Measurements from ENCODE around the gene NPNT. TPM values are rescaled to one million over a fixed set of nuclear protein-coding genes. Genes with fewer than 3 reads are reported as not detected.
A peak's percentile ranks its signal among the peaks of the same experiment; 100 is the strongest.

Gene NPNT
- total RNA-seq, 2 donors from 2014 or later: 5.5 to 10.5 TPM

DNA sequence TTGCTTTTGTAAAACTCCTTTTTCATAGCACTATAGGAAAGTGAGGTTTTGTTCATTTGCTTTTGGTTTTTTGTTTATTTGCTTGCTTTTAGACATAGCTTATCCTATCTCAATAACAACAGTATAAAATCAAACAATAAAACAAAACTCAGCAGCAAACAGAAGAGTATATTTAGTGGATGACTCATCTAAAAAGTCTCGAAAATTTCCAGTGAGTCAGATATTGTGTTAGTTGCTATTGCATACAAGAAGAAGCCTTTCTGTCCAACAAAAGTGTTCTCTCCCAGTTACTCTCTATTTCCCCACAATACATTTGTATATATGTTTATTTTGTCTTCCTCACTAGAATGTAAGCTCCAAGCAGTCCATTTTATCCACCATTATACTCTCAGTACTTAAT, 36.0 kb upstream of the NPNT start:
- no peak for DNase-seq (ENCODE audit: low spot score)
- Histone ChIP-seq H3K36me3 (no peaks in the 10 kb centered on the region), H3K4me3 (no peak overlapping the region), H3K27ac (no peak overlapping the region), H3K27me3 (no peaks in the 10 kb centered on the region), H3K9me3 (peaks cover 0 to 9% of the 10 kb centered on the region in 2 donors), H3K4me1 (no peaks in the 10 kb centered on the region)
- TF ChIP-seq, protein P1, sequence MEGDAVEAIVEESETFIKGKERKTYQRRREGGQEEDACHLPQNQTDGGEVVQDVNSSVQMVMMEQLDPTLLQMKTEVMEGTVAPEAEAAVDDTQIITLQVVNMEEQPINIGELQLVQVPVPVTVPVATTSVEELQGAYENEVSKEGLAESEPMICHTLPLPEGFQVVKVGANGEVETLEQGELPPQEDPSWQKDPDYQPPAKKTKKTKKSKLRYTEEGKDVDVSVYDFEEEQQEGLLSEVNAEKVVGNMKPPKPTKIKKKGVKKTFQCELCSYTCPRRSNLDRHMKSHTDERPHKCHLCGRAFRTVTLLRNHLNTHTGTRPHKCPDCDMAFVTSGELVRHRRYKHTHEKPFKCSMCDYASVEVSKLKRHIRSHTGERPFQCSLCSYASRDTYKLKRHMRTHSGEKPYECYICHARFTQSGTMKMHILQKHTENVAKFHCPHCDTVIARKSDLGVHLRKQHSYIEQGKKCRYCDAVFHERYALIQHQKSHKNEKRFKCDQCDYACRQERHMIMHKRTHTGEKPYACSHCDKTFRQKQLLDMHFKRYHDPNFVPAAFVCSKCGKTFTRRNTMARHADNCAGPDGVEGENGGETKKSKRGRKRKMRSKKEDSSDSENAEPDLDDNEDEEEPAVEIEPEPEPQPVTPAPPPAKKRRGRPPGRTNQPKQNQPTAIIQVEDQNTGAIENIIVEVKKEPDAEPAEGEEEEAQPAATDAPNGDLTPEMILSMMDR (IDR thresholded peaks at IDR 0.05): no peak

DNA sequence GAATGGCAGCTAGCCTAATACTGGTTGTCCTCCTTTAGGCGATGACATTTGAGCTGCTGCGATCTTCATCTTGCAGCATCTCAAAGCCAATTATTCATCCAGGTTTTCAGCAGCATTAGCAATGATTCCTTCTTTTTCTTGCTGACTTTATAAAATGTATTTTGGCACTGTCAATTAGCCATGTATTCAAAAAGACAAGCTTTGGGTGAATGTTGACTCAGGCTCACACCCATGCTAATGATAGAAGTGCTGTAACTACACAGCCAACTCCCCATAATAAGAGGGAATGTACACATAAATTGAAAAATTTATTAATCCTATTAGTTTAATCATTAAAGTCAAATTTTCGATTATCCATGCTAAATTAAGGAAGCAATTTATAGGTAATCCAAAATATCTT, 24.3 kb upstream of the NPNT start:
- DNase-seq (ENCODE audit: low spot score): no peak
- H3K36me3 ChIP-seq: no peaks in the 10 kb centered on the region
- no peak overlapping the region for H3K27ac ChIP-seq
- TF ChIP-seq, protein P1 (IDR thresholded peaks at IDR 0.05): no peak
- H3K9me3 ChIP-seq: peaks cover 0 to 2% of the 10 kb centered on the region in 2 donors
- H3K27me3 ChIP-seq: no peaks in the 10 kb centered on the region
- peaks cover 5 to 11% of the 10 kb centered on the region in 2 donors for H3K4me1 ChIP-seq
- no peak overlapping the region for H3K4me3 ChIP-seq

DNA sequence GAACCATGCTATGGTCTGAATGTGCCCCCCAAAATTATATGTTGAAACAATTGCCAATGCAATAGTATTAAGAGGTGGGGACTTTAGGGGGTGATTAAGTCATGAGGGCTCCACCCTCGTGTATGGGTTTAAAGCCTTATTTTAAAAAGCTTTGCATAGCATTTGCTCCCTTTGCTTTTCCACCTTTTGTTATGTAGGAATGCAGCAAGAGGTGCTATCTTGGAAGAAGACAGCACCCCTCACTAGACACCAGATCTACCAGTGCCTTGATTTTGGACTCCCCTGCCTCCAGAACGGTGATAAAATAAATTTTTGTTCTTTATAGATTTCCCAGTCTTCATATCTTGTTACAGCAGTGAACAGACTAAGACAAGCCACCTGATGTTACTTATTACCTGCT, 23.3 kb upstream of the NPNT start:
- no peak overlapping the region for H3K4me3 ChIP-seq
- H3K36me3 ChIP-seq: no peaks in the 10 kb centered on the region
- DNase-seq (ENCODE audit: low spot score): no peak
- peaks cover 5 to 11% of the 10 kb centered on the region in 2 donors for H3K4me1 ChIP-seq
- no peak overlapping the region for H3K27ac ChIP-seq
- TF ChIP-seq, protein P1 (IDR thresholded peaks at IDR 0.05): no peak
- peaks cover 0 to 2% of the 10 kb centered on the region in 2 donors for H3K9me3 ChIP-seq
- H3K27me3 ChIP-seq: no peaks in the 10 kb centered on the region

DNA sequence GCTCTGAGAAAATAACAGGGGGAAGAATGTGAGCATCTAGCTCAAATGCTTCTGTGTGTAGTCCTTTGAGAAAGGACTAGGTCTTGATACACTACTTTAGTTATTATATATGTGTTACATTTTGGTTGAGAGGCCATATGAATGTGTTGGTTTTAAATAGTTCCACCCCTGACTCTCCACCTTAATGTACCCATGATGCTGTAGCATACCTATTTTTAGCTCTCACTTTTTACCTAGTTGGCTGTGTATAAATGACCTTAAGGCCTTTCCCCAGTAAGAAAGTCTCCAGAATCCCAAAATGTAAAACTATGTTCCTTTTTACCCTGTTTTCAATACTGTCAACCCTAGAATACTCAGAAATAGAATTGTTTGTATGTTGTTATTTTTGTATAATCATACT, 20.0 kb upstream of the NPNT start:
- peak overlapping the region in 1 of 2 donors; percentile 51 for H3K27ac ChIP-seq
- TF ChIP-seq, protein P1 (IDR thresholded peaks at IDR 0.05): no peak

DNA sequence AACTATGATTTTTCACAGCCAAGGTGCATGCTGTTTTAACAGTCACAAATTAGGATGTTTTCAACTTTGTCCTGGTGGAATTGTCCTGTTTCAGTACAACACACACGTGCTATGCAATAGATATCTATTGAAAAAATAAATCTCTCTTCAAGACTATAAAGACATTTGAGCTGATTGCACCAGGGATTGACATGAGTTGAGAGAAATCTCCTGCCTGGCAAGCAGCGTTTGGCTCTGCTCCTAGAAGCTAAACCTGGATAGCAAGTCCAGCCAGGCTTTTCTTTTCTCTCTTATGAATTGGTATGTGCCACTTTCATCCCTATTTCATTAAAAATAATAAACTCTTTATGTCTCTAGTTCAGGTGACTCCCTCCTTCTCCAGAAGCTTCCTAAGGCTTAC, 16.6 kb upstream of the NPNT start:
- DNase-seq (ENCODE audit: low spot score): no peak
- TF ChIP-seq, protein P1 (IDR thresholded peaks at IDR 0.05): no peak
- Histone ChIP-seq H3K9me3 (no peaks in the 10 kb centered on the region), H3K36me3 (no peaks in the 10 kb centered on the region), H3K4me3 (no peak overlapping the region), H3K4me1 (peaks cover 5 to 11% of the 10 kb centered on the region in 2 donors), H3K27ac (no peak overlapping the region), H3K27me3 (no peaks in the 10 kb centered on the region)

More for the DNA sequence above, 20.0 kb upstream of the NPNT start:
- no peaks in the 10 kb centered on the region for H3K9me3 ChIP-seq
- H3K36me3 ChIP-seq: no peaks in the 10 kb centered on the region
- no peak overlapping the region for H3K4me3 ChIP-seq
- H3K27me3 ChIP-seq: no peaks in the 10 kb centered on the region
- peaks cover 5 to 11% of the 10 kb centered on the region in 2 donors for H3K4me1 ChIP-seq
- no peak for DNase-seq (ENCODE audit: low spot score)

DNA sequence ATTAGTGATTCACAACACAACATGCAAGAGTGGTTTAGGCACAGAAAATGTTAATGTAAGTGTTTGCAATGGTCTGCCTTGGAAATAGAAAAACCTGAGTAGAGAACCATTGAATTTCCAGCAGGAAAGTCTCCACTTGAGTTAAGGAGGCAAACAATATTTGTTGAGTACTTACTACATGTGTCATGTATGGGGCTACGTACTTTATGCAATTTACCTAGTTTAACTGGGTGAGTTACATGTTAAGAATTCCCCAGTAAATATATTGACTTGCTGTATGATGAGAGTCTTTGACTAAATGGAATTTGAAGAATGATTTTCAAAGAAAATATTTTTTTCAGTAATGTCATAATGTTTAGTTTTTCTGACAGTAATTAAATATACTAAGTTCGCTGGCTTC, 7.8 kb upstream of the NPNT start:
- H3K4me1 ChIP-seq: no peaks in the 10 kb centered on the region
- TF ChIP-seq, protein P1 (IDR thresholded peaks at IDR 0.05): no peak
- H3K27me3 ChIP-seq: no peaks in the 10 kb centered on the region
- H3K36me3 ChIP-seq: no peaks in the 10 kb centered on the region
- H3K27ac ChIP-seq: no peak overlapping the region
- no peaks in the 10 kb centered on the region for H3K9me3 ChIP-seq
- DNase-seq (ENCODE audit: low spot score): no peak
- no peak overlapping the region for H3K4me3 ChIP-seq
